ENCODE results near the gene PUDP.
"Not testable (repeated sequence)": the region's sequence is repeated elsewhere in the genome, so short reads cannot be mapped to it uniquely, and the experiment has no call there.

Gene PUDP

DNA sequence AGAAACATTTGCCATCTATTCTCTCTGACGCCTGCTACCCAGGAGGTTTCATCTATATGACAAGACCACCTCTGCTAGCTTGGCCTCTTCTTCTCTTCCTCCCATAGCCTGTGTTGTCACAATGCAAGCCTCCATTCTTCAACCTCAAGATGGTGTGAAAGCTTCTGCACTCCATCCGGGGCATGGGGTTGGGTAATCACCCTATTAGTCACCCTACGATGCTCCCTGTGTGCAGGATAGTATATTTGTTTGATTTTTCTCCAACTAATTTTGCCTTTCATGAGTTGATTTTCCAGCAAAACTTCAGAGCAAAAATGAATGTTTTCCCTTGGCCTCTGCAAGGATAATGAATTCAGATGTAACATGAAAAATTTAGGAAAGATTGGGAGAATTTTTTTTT is 128.4 kb downstream of the PUDP start:
- no peak for DNase-seq (ENCODE audit: low read depth, low spot score)
- Histone ChIP-seq H3K4me3 (no peak overlapping the region), H3K9me3 (ENCODE audit: low read depth, low read length) (no peaks in the 10 kb centered on the region), H3K36me3 (ENCODE audit: insufficient read depth, low read length) (no peaks in the 10 kb centered on the region), H3K27ac (no peak overlapping the region), H3K9ac (ENCODE audit: insufficient read length) (no peak overlapping the region)
- TF ChIP-seq POLR2AphosphoS5 (IDR thresholded peaks at IDR 0.05; ENCODE audit: borderline replicate concordance, low read depth, low read length) (no peak), FOXP2 (optimal IDR thresholded peaks at IDR 0.05; ENCODE audit: control extremely low read depth, extremely low read length, insufficient read depth) (no peak), EZH2 (IDR thresholded peaks at IDR 0.05) (no peak)

DNA sequence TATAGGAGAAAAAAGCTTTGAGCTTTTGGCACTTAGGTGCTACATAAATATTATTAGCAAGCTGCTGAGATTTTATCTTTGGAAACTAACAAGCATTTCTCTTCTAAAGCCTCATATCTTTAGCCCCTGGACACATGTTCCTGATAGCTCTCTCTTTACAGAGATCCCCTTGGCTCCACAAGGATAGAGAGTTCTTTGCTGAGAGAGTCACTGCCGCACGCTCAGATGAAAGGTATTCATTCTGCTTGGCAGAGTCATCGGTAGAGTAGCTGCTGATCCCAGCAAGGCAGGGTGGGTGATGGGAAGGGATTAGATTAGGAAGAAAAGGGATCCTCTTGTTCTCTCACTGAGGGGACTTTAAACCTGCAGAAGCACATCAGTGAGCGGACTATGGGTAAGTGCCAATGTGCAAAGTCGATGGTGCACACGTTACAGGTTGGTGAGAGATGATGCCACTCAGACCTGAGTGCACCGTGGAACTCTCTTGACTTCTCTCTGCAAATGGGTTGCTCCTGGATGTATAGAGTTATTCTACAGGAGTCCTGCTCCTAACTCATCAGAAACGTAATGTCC is 135.6 kb downstream of the PUDP start:
- H3K27ac ChIP-seq; H3K9me3 ChIP-seq (ENCODE audit: low read depth, low read length); H3K36me3 ChIP-seq (ENCODE audit: insufficient read depth, low read length); H3K4me3 ChIP-seq; DNase-seq (ENCODE audit: low read depth, low spot score); H3K9ac ChIP-seq (ENCODE audit: insufficient read length): not testable (repeated sequence)

DNA sequence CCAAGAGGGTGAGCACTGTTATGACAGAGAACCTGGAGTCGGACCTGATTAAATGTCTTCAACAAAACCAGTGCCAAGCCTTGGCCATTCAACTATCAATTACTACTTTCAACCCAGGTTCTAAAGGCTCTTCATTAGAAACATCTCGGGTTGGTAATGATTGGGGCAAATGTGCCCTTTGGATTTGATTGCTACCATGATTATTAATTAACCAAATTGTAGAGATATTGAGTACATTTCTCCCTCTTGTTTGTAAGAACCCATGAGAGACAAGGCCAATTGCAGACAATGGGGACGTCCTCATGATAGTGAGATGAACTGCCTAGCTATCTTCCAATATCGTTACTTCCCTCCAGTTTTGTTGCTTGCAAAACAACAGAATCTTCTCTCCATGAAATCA is 137.1 kb downstream of the PUDP start:
- not testable (repeated sequence) for H3K9me3 ChIP-seq (ENCODE audit: low read depth, low read length); H3K36me3 ChIP-seq (ENCODE audit: insufficient read depth, low read length); DNase-seq (ENCODE audit: low read depth, low spot score)

DNA sequence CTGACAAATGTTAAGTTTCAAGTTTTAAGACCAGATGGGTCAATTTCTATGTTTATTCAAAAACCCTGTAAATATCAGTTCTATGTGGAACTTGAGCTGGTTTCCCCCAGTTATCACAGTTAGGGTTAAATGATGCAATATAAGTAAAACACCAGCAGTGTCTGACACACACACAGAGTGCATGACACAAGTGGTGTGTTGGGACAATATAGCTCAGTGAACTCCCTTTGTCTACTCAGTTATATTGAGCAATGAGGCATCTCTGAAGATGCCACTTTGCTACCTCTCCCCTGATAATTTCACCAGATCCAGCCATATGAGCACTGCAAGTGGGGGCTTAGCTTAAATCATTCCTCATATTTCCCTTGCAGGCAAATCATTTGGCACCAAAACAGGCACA is 140.6 kb downstream of the PUDP start:
- H3K4me3 ChIP-seq; H3K9ac ChIP-seq (ENCODE audit: insufficient read length); H3K27ac ChIP-seq; DNase-seq (ENCODE audit: low read depth, low spot score); H3K9me3 ChIP-seq (ENCODE audit: low read depth, low read length); H3K36me3 ChIP-seq (ENCODE audit: insufficient read depth, low read length): not testable (repeated sequence)

More for the DNA sequence above, 137.1 kb downstream of the PUDP start:
- not testable (repeated sequence) for H3K4me3 ChIP-seq; H3K27ac ChIP-seq; H3K9ac ChIP-seq (ENCODE audit: insufficient read length)

Data from SK-N-MC (cell line).